OCI-LY1 (cell line): ENCODE results near the gene LRCH3.

ENCODE experiments used
- EZH2 ChIP-seq: fragments of 200-600 bp; sonication (generic), shearing (Covaris generic); IDR thresholded peaks from 2 replicates; pipeline ENCODE4 v1.8.0; 2017; ENCODE audit warnings: borderline replicate concordance, mixed run types, mild to moderate bottlenecking, antibody characterized with exemption, low read length, moderate library complexity, mixed read lengths
- TF ChIP-seq, protein P1 (sequence below): fragments of 200-600 bp; sonication (generic), shearing (Covaris generic); IDR thresholded peaks from 2 replicates; pipeline ENCODE4 v1.5.1; 2017; ENCODE audit warnings: mild to moderate bottlenecking, antibody characterized with exemption, low read length, moderate library complexity, mixed read lengths

- TF ChIP-seq, protein P1, sequence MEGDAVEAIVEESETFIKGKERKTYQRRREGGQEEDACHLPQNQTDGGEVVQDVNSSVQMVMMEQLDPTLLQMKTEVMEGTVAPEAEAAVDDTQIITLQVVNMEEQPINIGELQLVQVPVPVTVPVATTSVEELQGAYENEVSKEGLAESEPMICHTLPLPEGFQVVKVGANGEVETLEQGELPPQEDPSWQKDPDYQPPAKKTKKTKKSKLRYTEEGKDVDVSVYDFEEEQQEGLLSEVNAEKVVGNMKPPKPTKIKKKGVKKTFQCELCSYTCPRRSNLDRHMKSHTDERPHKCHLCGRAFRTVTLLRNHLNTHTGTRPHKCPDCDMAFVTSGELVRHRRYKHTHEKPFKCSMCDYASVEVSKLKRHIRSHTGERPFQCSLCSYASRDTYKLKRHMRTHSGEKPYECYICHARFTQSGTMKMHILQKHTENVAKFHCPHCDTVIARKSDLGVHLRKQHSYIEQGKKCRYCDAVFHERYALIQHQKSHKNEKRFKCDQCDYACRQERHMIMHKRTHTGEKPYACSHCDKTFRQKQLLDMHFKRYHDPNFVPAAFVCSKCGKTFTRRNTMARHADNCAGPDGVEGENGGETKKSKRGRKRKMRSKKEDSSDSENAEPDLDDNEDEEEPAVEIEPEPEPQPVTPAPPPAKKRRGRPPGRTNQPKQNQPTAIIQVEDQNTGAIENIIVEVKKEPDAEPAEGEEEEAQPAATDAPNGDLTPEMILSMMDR = no peak
- TF ChIP-seq EZH2 = no peak
Observed at GRCh38 chr3:197829397-197830045, 38.5 kb downstream of the LRCH3 start.
